Osteocyte (in vitro differentiated cells): ENCODE data around the gene ERRFI1. TPM values are rescaled to one million over a fixed set of nuclear protein-coding genes. Genes with fewer than 3 reads are reported as not detected.

ENCODE experiments used
- DNase-seq: peaks from one replicate; pipeline ENCODE4 v3.0.0; 2021; ENCODE audit warnings: mixed read lengths; ENCODE audit not compliant: unreplicated experiment; ENCODE audit errors: extremely low spot score
- H3K27ac Mint-ChIP-seq: one replicate; pipeline ENCODE4 v1.8.0; 2021; ENCODE audit warnings: mild to moderate bottlenecking, mixed read lengths; ENCODE audit not compliant: unreplicated experiment
- H3K27me3 Mint-ChIP-seq: one replicate; pipeline ENCODE4 v1.8.0; 2021; ENCODE audit warnings: mixed read lengths; ENCODE audit not compliant: unreplicated experiment
- H3K36me3 Mint-ChIP-seq: one replicate; pipeline ENCODE4 v1.8.0; 2021; ENCODE audit warnings: mixed read lengths; ENCODE audit not compliant: unreplicated experiment
- H3K4me1 Mint-ChIP-seq: one replicate; pipeline ENCODE4 v1.8.0; 2021; ENCODE audit warnings: mixed read lengths; ENCODE audit not compliant: unreplicated experiment
- H3K4me3 Mint-ChIP-seq: one replicate; pipeline ENCODE4 v1.8.0; 2021; ENCODE audit warnings: mild to moderate bottlenecking, moderate library complexity, mixed read lengths; ENCODE audit not compliant: unreplicated experiment
- H3K9me3 Mint-ChIP-seq: one replicate; pipeline ENCODE4 v1.8.0; 2021; ENCODE audit warnings: mixed read lengths; ENCODE audit not compliant: unreplicated experiment
- CTCF ChIP-seq: fragments of 200-600 bp; sonication (generic); IDR thresholded peaks from 2 replicates; pipeline ENCODE4 v1.5.0; 2021; ENCODE audit warnings: antibody characterized with exemption, mild to moderate bottlenecking, moderate library complexity
- total RNA-seq: library from RNA; stranded (reverse); gene quantifications from 2 replicates; pipeline ENCODE4 v1.2.1, GENCODE V29; 2021

ERRFI1 gene
- total RNA-seq, 1 donor from 2014 or later, result 96.6 TPM

DNA sequence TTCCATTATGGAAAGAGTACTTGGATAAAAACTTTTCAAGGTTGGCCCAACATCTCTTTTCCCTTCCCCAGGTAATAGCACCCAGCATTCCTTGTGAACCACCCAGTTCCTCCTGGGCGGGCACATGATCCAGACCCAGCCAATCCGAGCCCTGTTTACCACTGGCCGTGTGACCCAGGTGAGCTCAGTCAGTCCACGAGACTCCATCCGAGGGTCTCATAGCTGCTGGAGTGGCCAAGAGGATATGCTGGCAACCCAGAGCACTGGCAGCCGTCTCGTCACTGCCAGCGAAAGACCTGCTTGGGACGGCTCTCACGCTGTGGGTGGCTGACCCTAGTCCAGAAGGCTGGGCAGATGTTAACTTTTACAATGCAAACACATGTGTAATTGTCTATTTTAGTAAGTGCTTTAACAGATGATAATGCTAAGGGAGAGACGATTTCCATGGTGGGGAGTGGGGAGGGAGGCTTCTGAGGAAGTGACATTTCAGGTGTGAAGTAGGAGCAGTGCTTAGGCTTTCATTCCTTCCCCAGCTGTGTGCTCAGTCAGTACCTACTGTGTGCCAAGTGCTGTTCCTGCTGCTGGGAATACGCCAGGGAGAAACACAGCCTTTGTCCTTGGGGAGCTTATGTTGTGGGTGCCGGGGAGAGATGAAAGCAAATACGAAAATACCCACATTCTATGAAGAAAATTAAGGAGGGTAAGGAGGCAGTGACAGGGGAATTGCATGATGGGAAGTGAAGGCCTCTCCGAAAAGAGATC lies 40.1 kb downstream of the ERRFI1 start:
- no peak for DNase-seq
- no peaks in the 10 kb centered on the region for H3K27me3 Mint-ChIP-seq
- no peak overlapping the region for H3K4me3 Mint-ChIP-seq
- no peak for TF ChIP-seq CTCF
- H3K9me3 Mint-ChIP-seq, result no peaks in the 10 kb centered on the region
- peaks cover 4% of the 10 kb centered on the region for H3K4me1 Mint-ChIP-seq
- peaks cover 36% of the 10 kb centered on the region for H3K36me3 Mint-ChIP-seq
- H3K27ac Mint-ChIP-seq, result no peak overlapping the region

DNA sequence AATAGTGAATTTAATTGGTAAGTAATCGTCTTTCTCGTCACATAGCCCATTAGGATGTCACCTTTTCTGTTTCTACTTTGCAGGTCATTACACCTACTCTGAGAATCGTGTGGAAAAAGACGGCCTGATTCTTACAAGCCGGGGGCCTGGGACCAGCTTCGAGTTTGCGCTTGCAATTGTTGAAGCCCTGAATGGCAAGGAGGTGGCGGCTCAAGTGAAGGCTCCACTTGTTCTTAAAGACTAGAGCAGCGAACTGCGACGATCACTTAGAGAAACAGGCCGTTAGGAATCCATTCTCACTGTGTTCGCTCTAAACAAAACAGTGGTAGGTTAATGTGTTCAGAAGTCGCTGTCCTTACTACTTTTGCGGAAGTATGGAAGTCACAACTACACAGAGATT lies 41.3 kb downstream of the ERRFI1 start:
- Mint-ChIP-seq H3K27ac (no peak overlapping the region), H3K36me3 (peaks cover 43% of the 10 kb centered on the region), H3K27me3 (no peaks in the 10 kb centered on the region), H3K9me3 (no peaks in the 10 kb centered on the region), H3K4me1 (peaks cover 4% of the 10 kb centered on the region), H3K4me3 (no peak overlapping the region)
- TF ChIP-seq CTCF, result no peak
- DNase-seq, result no peak

- TF ChIP-seq CTCF, result no peak
- Mint-ChIP-seq H3K4me1 (peaks cover 4% of the 10 kb centered on the region), H3K27me3 (no peaks in the 10 kb centered on the region), H3K27ac (no peak overlapping the region), H3K36me3 (peaks cover 51% of the 10 kb centered on the region), H3K9me3 (no peaks in the 10 kb centered on the region), H3K4me3 (no peak overlapping the region)
- DNase-seq, result no peak
Observed at GRCh38 chr1:7983086-7983778, 42.9 kb downstream of the ERRFI1 start.

DNA sequence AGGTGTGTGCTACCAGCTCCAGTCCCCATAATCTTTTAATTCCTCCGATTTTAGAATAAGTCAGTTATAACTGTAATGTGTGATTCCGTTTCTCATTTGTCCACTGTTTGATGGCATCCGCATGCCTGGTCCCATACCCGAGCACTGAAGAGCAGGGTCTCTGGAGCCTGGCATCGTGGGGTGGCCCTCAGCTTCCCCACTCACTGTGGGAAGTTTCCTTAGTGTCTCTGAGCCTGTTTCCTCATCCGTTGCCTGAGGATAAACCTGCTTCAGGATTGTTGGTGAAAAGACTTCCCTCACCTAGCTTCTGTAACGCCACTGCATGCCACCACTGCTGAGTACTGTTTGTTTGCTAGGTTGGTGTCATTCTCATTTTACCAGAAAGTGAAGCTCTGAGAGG lies 45.1 kb downstream of the ERRFI1 start:
- H3K4me3 Mint-ChIP-seq, result no peak overlapping the region
- no peak for DNase-seq

More for the DNA sequence above, 45.1 kb downstream of the ERRFI1 start:
- Mint-ChIP-seq H3K27ac (no peak overlapping the region), H3K36me3 (peaks cover 49% of the 10 kb centered on the region), H3K9me3 (no peaks in the 10 kb centered on the region), H3K4me1 (peaks cover 4% of the 10 kb centered on the region), H3K27me3 (no peaks in the 10 kb centered on the region)
- no peak for TF ChIP-seq CTCF
